HUDEP-2 (cell line): Measurements from ENCODE around the gene EDAR.

Experiments
- DNase-seq, 76 experiments: peaks; one replicate each; lab custom pipeline; 2025; ENCODE audit not compliant: unreplicated experiment in 76 of 76; lab: John Stamatoyannopoulos, UW

The EDAR gene

DNA sequence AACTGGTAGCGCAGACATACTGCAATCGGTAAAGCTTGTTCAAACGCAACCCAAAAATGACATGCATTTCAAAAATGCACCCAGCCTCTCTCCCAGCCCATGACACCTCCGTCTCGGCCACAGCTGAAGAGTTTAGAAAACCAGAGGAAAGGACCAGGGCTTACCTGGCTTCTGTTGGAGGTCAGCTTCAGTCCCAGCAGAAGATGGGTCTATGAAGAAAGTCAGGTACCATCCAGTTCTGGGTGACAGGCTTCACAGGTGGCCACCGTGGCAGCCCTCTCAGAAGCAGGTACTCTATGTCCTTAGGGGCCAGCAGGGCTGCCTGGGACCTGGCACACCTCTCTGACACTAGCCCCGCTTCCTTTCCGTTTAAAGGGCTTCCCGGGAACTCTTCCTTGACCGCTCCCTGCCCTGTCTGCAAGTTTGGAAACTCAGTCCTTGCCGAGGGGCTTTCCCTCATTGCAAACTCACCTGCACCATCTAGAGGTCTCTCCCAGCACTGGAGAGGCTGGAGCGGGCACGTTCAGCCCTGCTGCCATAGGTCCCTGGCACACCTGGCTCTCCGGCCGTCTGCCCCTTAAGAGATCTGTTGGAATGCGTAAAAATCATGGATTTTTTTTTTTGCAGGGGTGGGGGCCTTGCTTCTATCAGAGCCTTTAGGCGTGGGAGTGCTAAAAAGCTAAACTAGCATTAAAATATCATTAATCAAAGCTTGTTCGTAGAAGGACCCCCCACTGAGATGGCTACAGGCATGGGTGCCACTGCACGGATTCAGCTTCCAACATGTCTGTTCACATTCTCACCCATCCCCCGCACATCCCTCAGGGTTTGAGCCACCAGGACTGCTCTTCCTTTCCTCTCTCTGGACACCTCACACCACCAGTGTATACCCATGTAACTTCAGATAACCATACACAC lies at the start of gene EDAR:
Gene EDAR, minus strand, starts transcription at position 425 of the 918 bp plus-strand sequence. CDS start 58,206 bp downstream, outside the sequence.
- DNase-seq = peak in 4 of 76 experiments; percentile 0 to 12 (median 4)

DNA sequence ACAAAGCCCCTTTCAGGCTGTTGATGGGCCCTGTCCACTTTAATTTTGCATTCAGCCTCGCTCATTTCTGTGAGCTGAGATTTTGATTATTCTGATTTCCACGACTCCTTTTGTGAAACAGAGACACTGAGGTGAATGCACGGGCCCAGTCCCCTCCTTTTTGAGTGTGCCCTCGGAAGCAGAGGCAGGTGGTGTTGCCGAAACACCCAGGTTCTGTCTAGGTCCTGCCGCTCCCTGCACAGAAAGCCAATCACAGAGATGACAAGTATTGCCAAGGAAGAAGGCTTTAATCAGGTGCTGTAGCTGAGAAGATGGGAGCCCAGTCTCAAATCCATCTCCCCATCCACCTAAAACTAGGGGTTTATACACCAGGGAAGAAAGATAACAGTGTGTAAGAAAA lies 44.2 kb upstream of the EDAR start:
- no peak for DNase-seq

DNA sequence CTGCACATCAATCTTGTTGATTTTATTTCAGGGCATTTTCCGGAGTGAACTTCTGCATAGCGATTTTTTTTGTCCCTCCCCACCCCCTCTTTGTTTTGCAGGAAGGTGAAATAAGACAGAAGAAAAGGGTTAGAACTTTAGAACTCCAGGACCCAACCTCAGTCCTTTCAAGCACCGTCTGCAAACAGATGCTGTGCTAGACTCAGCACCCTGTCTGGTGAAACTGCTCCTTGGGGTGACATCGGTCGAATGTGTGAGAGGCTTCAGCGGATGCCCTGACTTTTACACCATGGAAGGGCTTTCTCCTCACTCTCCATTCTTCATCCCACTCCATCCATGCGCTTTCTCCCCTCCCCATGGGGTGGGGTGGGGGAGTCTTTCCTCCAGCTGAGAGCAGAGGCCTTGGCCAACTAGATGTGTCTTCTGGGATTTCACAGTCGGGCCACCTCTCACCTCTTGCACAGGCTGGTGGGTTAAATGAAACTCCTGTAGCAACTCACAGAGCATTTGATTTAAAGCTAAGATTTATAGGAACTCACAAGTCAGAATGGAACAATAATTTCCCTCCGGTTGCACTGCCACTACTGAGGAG lies 43.3 kb upstream of the EDAR start:
- DNase-seq = no peak

DNA sequence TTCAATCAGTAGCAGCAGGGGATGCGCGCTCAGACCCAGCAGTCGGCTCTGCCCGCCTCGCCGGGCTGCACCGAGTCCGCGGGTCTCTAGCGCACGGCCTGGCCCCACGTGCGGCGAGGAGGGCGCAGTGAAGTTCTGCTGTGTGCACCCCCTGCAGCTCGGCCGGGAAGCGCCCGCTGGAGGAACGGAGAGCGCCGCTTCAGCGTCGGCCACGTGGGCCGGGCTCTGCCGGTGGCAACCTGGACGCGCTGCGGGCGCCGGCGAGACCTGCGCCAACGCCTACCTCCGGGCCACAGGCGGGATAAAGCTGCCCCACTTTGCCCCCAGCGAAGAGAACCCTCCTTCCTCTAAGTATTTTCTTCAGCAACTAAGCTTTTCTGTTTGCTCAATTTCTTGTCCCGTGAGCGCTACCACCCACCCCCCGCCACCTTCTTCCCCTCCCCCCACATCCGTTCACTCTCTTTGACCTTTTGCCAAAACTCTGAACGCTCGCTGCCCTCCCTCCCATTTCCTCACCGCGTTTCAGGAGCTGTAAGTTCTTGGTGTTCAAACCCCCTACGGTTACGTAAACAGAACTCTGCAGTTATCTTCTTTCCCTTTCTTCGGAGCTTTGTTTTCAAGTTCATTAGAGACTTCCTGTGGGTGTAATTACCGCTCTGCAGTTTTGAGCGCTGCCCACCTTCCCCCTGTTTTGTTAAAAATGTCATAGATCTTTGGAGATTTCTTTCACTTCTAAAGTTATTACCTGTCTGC lies 42.6 kb upstream of the EDAR start:
- DNase-seq = peak in 4 of 76 experiments; percentile 2 to 24 (median 9)

DNA sequence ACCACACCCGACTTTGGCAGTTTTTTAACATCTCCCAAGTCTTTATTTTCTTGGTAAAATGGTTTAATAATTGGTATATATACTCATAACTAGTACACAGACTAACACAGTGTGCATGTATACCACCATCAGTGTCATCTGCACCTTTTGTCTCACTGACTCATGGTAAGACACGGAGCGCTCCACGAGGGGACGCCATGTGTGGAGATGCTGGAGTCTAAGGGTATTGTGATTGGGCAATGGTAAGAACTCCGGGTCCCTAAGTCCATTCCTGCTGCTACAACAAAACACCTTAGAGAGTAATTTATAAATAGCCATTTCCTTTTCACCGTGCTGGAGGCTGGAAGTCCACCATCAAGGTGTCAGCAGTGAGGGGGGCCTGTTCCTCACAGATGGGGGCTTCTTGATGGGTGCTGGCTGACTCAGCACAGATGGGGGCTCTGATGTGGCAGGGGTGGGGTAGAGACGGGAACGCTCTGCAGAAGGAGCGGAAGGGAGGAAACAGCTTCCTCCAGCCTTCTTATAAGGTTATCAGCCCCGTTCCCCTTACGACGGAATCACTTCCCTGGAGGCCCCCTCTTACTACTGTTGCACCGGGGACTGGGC lies 42.0 kb upstream of the EDAR start:
- no peak for DNase-seq

DNA sequence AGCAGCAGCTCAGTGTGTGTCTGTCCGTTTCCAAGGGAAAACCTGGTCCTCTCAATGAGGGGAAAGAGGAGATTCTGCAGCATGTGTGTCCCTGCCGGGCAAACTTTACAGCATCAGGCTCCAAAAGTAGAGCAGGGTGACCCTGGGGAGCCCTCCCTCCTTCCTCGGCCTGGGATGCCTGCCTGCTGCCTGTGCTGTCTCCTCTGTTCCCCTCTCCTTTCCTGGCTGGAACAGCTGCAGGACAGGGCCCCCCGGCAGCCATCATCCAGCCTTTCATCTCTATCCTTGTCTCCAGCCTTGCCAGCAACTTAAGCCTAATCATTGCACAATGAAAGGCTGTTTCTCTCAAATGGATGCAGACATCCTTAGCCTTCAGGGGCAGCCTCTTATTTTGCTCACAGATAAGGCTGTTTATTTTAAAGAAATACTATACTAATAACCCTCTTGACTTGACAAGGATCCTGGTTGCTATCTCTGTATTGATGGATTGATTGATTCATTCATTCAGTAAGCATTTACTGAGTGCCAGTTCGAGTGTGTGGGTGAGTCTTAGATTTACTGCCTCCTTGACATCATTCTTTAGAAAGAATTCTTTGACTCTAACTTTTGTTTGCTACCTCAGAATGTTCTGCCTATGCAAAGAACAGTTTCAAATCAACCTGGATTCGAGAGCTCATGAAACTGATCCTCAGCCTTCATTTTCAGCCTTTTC lies 40.6 kb upstream of the EDAR start:
- no peak for DNase-seq

DNA sequence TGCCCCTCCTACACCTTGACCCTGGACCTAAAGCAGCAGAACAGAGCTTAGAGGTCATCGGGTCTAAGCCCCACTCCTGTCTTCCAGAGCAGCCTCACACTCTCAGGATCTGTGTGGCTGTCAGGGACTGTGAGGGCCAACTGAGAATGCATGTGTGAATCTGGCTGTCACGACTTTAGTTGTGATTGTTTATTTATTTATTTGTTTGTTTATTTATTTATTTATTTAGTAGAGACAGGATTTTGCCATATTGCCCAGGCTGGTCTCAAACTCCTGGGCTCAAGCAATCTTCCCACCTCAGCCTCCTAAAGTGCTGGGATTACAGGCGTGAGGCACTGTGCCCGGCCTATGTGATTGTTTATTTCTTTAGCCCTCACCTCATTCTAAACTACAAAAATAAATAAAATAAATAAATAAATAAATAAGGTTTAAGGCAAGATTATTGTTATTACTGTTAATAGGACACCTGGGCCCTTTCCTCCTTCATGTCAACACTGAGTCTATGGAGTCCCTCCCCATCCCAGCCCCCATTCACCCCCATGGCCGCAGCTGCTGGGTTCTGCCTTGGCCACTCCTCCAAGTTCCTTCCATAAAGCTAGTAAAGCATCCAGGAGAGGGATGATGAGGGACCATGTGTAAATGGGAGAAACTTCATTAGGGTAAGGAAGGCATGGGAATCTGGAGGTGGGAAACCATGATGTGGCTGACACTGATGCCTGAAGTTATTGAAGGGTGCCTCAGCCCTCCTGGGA lies 39.9 kb upstream of the EDAR start:
- DNase-seq = no peak

DNA sequence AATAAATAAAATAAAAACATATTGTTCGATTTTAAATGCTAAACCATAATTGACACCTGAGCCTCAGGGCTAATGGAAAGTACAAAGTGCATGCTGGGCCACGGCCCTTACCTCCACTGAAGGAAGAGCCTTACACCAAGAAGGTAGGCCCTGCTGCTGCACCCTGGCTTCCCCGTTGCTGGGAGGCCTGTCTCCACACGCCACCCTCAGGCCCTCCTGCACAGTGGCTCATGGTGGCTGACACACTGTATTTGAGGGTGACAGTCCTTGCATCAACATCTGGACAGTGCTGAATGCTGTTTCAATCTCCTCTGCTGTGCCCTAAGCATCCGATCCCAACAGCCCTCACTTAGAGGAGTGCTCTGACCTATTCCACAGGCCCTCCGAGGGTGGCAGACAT lies 39.3 kb upstream of the EDAR start:
- no peak for DNase-seq

DNA sequence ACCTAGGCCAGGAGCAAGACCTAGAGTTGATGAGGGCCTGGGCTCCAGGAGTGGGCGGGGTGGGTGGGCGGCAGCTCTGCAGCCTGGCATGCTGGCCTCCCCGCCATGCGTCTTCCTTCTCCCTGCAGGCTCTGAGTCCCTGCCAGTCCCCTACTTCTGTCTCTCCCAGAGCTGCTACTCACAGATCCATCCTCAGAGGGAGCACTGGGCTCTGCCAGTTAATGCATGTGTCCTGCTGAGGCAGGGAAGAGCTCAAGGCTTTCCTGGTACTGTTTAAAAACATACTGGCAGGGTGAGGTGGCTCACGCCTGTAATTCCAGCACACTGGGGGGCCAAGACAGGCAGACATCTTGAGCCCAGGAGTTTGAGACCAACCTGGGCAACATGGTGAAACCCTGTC lies 38.7 kb upstream of the EDAR start:
- no peak for DNase-seq

DNA sequence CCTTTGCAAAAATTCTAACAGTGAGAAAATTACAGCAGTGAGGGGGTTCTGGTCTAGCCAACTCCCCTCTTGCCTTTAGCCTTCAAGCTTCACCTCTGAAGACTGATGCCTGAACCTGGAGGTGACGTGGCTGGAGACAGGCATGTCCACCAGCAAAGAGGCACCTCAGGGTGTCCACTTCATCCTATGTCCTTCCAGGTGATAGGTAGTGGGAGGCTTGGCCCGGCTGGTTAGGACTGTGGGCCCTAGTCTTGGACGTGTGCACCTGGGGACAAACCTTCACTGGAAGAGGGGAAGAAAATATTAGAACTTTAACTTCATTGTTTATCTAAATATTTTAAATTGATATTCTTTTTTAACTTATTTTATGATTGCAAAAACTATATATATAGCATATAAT lies 35.5 kb upstream of the EDAR start:
- no peak for DNase-seq

DNA sequence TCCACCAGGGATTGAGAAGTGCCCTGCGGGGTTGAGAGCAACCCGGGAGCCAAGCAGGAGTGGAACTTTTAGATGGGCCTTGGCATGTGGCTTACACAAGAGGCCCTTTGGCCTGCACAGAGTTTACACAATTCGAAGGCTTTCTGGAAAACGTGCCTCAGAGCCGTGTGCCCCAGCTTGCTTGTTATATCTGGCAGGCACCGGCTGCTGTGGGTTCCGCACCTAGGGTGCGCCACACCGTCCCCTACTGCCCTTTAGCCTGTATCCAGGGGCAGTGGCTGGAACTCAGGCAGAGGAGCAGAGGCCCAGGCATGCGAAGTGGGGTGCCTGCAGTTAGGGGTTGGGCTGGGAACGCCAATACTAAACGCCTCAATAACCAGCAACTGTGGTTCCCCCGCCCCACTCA lies 32.9 kb upstream of the EDAR start:
- no peak for DNase-seq

DNA sequence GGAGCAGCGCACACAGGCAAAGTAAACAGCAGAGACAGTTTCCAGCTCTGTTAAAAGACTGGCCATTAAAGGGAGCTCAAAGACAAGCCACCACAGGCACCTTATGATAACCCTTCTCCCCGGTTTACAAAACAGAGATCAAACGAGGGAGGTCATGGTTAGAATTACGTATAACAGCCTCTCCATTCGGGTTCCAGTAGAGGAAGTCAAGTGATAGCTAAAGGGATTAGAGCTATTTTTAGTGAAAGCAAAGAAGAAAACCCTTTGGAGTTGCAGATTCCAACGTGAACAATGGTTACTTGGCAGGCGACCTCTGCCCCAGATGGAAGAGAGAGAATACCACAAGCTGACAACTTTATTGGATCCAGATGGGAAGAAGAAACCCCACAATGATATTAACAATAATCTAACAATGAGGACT lies 31.2 kb upstream of the EDAR start:
- no peak for DNase-seq

DNA sequence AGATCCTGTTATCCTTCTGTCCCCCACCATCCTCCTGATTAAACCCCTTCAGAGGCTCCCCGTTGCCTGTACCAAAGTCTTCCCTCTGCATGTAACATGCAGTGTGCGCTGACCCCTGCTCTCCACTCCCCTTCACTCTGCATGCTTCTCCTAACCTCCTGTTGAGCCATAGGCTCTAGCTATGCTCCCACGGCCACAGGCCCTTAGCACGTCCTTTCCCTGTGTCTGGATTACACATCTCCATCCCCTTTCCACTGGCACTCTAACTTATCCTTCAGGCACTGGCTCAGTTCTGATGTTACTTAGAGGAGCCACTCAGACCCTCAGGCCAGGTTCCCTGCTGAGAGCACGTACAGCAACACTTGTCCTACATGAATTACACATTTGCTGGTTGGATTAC lies 29.4 kb upstream of the EDAR start:
- DNase-seq = no peak

DNA sequence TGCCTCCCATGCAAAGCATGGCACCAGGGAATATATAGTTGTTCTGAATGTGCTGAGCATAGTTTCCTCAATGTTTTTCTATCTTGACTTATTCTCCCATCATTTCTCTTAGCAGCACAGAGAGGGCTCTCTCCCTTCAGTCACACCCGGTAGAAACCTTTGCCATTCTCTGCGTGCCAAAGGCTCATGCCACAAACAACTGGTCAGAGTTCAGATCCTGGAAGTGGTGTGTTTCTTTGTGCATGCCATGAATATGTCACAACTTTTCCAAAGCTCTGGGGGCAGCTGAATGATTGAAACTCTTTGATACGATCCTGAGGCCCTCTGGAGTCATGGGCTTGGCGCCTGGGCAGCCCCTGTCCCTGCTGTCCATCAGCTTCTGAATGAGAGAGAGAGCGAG lies 28.0 kb upstream of the EDAR start:
- DNase-seq = no peak

DNA sequence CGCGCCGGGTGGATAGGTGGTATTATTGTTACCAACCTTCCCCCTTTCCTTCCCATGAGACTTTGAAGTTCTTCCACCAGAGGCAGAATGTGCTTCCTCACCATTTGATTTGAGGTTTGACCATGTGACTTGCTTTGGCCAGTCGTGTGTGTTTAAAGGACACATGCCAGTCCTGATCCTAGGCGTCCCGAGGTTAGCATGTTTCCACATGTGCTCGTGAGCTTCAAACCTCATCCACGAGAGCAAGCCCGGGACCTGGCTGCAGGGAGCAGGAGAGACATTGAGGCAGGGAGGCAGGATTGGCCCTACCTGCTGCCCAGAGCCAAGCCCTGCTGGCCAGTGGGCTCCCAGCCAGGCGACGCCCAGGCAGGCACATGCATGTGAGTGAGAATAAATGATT lies 27.4 kb upstream of the EDAR start:
- no peak for DNase-seq

DNA sequence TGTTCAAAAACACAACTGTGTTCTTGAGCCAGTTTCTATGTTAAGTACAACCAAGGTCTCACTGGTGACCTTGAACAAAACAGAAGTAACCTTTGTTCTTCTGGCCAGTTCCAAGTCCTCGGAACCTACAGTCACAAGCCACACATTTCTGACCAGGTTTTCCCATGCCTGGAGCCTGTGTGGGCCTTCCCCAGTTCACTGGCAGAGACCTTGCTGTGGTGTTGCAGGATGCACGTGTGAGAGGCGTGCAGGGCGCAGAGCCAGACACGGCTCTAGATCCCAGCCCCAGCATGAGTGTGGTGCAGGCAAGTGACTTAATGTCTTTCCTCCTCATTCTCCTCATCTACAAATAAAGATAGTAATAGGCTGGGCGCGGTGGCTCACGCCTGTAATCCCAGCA lies 25.5 kb upstream of the EDAR start:
- no peak for DNase-seq

DNA sequence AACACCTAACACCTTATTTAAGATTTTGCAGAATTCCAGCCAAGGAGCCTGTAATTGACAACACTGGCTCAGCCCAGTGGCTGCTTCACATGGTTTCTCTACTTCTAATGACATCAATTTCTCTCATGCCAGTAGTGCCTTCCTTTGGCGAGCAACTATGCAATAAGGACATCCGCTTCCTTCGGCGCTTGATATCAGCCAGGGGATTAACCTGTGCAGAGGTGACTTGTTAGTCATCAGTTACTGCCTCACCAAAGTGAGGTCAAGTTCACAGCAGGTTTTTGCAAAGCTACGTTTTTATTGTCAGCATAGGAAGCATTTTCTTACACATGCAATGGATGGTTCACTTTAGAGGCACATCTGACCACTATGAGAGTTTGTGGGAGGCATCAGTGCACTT lies 24.0 kb upstream of the EDAR start:
- no peak for DNase-seq

DNA sequence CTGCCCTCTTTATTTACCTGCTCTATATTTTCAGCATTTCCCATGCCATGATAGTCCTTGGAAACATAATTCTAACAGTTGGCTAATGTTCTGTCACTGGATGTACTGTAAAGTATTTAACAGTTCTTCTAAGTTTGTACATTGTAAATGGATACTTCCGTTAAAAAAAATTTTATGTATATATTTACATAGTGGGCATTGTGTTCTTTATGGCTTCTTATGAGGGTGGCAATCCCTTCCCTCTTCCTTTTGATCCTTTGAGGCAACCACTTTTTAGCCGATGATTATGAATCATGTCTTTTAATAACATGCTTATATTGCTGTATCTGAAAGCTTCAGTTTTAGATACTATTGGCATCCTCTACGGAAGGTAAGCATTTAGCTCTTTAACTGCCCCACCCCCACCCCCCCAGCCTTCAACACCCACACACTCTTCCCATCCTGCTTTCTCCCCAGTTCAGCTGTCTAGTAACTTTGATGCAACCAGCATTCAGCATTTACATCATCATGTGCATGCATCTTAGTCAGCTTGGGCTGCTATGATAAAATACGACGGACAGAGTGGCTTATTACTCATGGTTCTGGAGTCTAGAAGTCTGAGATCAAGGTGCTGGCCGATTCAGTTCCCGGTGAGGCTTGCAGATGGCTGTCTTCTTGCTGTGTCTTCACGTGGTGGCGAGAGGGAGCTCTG lies 21.0 kb upstream of the EDAR start:
- DNase-seq = no peak

DNA sequence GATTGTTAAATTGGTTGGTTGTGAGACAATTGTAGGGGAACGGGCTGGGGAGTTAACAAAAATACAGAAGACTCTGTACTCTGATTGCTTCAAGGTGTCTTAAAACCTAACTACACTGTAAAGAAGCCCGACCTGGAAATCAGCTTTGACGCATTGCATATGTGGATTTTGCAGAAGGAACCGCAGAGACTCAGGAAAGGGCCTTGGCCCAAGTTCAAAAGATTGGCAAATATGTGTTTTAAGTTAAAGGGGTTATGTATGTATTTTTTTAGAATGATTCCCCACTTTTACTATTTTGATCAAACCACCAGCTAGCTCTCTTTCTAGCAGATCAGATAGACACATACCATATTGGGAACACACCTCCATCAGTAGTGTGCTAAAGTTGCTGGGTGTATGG lies 18.0 kb upstream of the EDAR start:
- DNase-seq = no peak
